ENCODE data around the gene NOC3L. TPM values are rescaled to one million over a fixed set of nuclear protein-coding genes. Genes with fewer than 3 reads are reported as not detected.

The NOC3L gene
- total RNA-seq, 6 donors from 2014 or later: 5.4 to 20.5 (median 15.7) TPM

GRCh38 chr10:94300042-94300441, 62.7 kb downstream of the NOC3L start:
- Histone ChIP-seq H3K27ac (no peak overlapping the region), H3K9me3 (no peaks in the 10 kb centered on the region), H3K36me3 (no peaks in the 10 kb centered on the region), H3K4me3 (no peak overlapping the region), H3K27me3 (no peaks in the 10 kb centered on the region), H3K4me1 (no peaks in the 10 kb centered on the region)
- DNase-seq (no peak), ATAC-seq (ENCODE audit: low FRiP score in 2 of 2) (no peak)
- no peak for TF ChIP-seq POLR2AphosphoS5 (IDR thresholded peaks at IDR 0.05)
- no peak for TF ChIP-seq EP300 (IDR thresholded peaks at IDR 0.05)
- no peak for TF ChIP-seq CTCF (IDR thresholded peaks at IDR 0.05)
- no peak for TF ChIP-seq POLR2A (IDR thresholded peaks at IDR 0.05)
- 89 to 96% methylated on average over 3 of the region's 3 CpGs for WGBS, 2 donors

GRCh38 chr10:94299417-94299816, 63.3 kb downstream of the NOC3L start:
- Histone ChIP-seq H3K9me3 (no peaks in the 10 kb centered on the region), H3K27me3 (no peaks in the 10 kb centered on the region), H3K27ac (no peak overlapping the region), H3K36me3 (no peaks in the 10 kb centered on the region), H3K4me1 (no peaks in the 10 kb centered on the region), H3K4me3 (no peak overlapping the region)
- ATAC-seq (ENCODE audit: low FRiP score in 2 of 2) (no peak), DNase-seq (no peak)
- TF ChIP-seq EP300 (IDR thresholded peaks at IDR 0.05) (no peak), POLR2AphosphoS5 (IDR thresholded peaks at IDR 0.05) (no peak)
- 44 to 76% methylated on average over 3 of the region's 3 CpGs for WGBS, 2 donors

- ATAC-seq (ENCODE audit: low FRiP score in 2 of 2): no peak
- no peak overlapping the region for H3K27ac ChIP-seq
- no peak for DNase-seq
- no peaks in the 10 kb centered on the region for H3K9me3 ChIP-seq
- no peak overlapping the region for H3K4me3 ChIP-seq
- H3K27me3 ChIP-seq: no peaks in the 10 kb centered on the region
- no peaks in the 10 kb centered on the region for H3K36me3 ChIP-seq
- H3K4me1 ChIP-seq: no peaks in the 10 kb centered on the region
- 83 to 86% methylated on average over 5 of the region's 5 CpGs for WGBS, 2 donors
- no peak for TF ChIP-seq EP300 (IDR thresholded peaks at IDR 0.05)
- TF ChIP-seq CTCF (IDR thresholded peaks at IDR 0.05): no peak
- TF ChIP-seq POLR2AphosphoS5 (IDR thresholded peaks at IDR 0.05): no peak
- TF ChIP-seq POLR2A (IDR thresholded peaks at IDR 0.05): no peak
Measured at GRCh38 chr10:94294168-94294567, 68.6 kb downstream of the NOC3L start.

- DNase-seq: no peak
- Histone ChIP-seq H3K4me1 (no peaks in the 10 kb centered on the region), H3K9me3 (no peaks in the 10 kb centered on the region), H3K4me3 (no peak overlapping the region), H3K27ac (no peak overlapping the region), H3K36me3 (no peaks in the 10 kb centered on the region), H3K27me3 (no peaks in the 10 kb centered on the region)
- ATAC-seq (ENCODE audit: low FRiP score in 2 of 2): peak in 1 of 2 donors; percentile 73
- no peak for TF ChIP-seq EP300 (IDR thresholded peaks at IDR 0.05)
- no peak for TF ChIP-seq CTCF (IDR thresholded peaks at IDR 0.05)
- TF ChIP-seq POLR2AphosphoS5 (IDR thresholded peaks at IDR 0.05): no peak
- TF ChIP-seq POLR2A (IDR thresholded peaks at IDR 0.05): no peak
- WGBS, 2 donors: 17 to 37% methylated on average over 1 of the region's 1 CpG
Measured at GRCh38 chr10:94293354-94293753, 69.4 kb downstream of the NOC3L start.

- WGBS, 2 donors: 40 to 60% methylated on average over 2 of the region's 2 CpGs
- peak in 1 of 2 donors; percentile 65 for ATAC-seq (ENCODE audit: low FRiP score in 2 of 2)
- Histone ChIP-seq H3K27me3 (no peaks in the 10 kb centered on the region), H3K4me1 (no peaks in the 10 kb centered on the region), H3K4me3 (no peak overlapping the region), H3K27ac (no peak overlapping the region), H3K9me3 (no peaks in the 10 kb centered on the region), H3K36me3 (no peaks in the 10 kb centered on the region)
- no peak for DNase-seq
- no peak for TF ChIP-seq POLR2A (IDR thresholded peaks at IDR 0.05)
- TF ChIP-seq EP300 (IDR thresholded peaks at IDR 0.05): no peak
- TF ChIP-seq CTCF (IDR thresholded peaks at IDR 0.05): no peak
- TF ChIP-seq POLR2AphosphoS5 (IDR thresholded peaks at IDR 0.05): no peak
Measured at GRCh38 chr10:94292434-94293090, 70.2 kb downstream of the NOC3L start.
